WERI-Rb-1 (cell line): Measurements from ENCODE around the gene DES.
"Not testable (repeated sequence)": the region's sequence is repeated elsewhere in the genome, so short reads cannot be mapped to it uniquely, and the experiment has no call there.

Experiments used
- DNase-seq: peaks from one replicate; pipeline ENCODE4 v3.0.0-alpha.2; 2020
- H3K27ac ChIP-seq: fragments of 250-450 bp; sonication (Bioruptor Pico); 2 replicates; pipeline ENCODE4 v1.5.1; 2020; ENCODE audit warnings: mild to moderate bottlenecking, moderate library complexity
- H3K27me3 ChIP-seq: fragments of 250-450 bp; sonication (Bioruptor Pico); 2 replicates; pipeline ENCODE4 v1.5.1; 2021; ENCODE audit warnings: mild to moderate bottlenecking, low read depth, moderate library complexity; ENCODE audit not compliant: insufficient read depth, severe bottlenecking
- H3K36me3 ChIP-seq: fragments of 250-450 bp; sonication (Bioruptor Pico); 2 replicates; pipeline ENCODE4 v1.5.1; 2020; ENCODE audit warnings: mild to moderate bottlenecking, moderate library complexity
- H3K4me3 ChIP-seq: 2 replicates; pipeline ENCODE4 v1.5.1; 2011; ENCODE audit warnings: low read depth, mild to moderate bottlenecking, control low read depth, low read length
- H3K9me3 ChIP-seq: fragments of 250-450 bp; sonication (Bioruptor Pico); 2 replicates; pipeline ENCODE4 v1.5.1; 2021; ENCODE audit warnings: mild to moderate bottlenecking, moderate library complexity; ENCODE audit not compliant: severe bottlenecking
- CTCF ChIP-seq: IDR thresholded peaks from 2 replicates; pipeline ENCODE4 v1.5.1; 2011; ENCODE audit warnings: low read depth, mild to moderate bottlenecking, control low read depth, inconsistent platforms, low read length

The DES gene

GRCh38 chr2:219387306-219388120 is 30.7 kb upstream of the DES start, which contains the start of gene DNPEP:
DNPEP (minus strand) TSS chr2:219387912; CDS start chr2:219387794, 118 bp downstream.
- DNase-seq: peak; percentile 91
- peaks cover 34% of the 10 kb centered on the region for H3K36me3 ChIP-seq
- H3K4me3 ChIP-seq: peak within 1 kb of the TSS; percentile 69
- no peaks in the 10 kb centered on the region for H3K27me3 ChIP-seq
- H3K27ac ChIP-seq: peak within 1 kb of the TSS; percentile 85
- peaks cover 6% of the 10 kb centered on the region for H3K9me3 ChIP-seq
- no peak for TF ChIP-seq CTCF

- peaks cover 34% of the 10 kb centered on the region for H3K36me3 ChIP-seq
- peak; percentile 53 for TF ChIP-seq CTCF
- peaks cover 6% of the 10 kb centered on the region for H3K9me3 ChIP-seq
- H3K4me3 ChIP-seq: peak overlapping the region; percentile 43
- H3K27me3 ChIP-seq: no peaks in the 10 kb centered on the region
- DNase-seq: peak; percentile 98
- peak overlapping the region; percentile 49 for H3K27ac ChIP-seq
These were observed 29.9 kb upstream of the DES start for GRCh38 chr2:219388121-219388906.

GRCh38 chr2:219388907-219389156 is 29.3 kb upstream of the DES start:
- Histone ChIP-seq H3K9me3 (peaks cover 6% of the 10 kb centered on the region), H3K27me3 (no peaks in the 10 kb centered on the region), H3K27ac (peak overlapping the region; percentile 49), H3K36me3 (peaks cover 30% of the 10 kb centered on the region), H3K4me3 (peak overlapping the region; percentile 43)
- TF ChIP-seq CTCF: no peak
- DNase-seq: no peak

GRCh38 chr2:219392754-219393153 is 25.4 kb upstream of the DES start:
- Histone ChIP-seq H3K4me3 (no peak overlapping the region), H3K27ac (no peak overlapping the region), H3K27me3 (no peaks in the 10 kb centered on the region), H3K36me3 (no peaks in the 10 kb centered on the region), H3K9me3 (peaks cover 6% of the 10 kb centered on the region)
- TF ChIP-seq CTCF: no peak
- no peak for DNase-seq

- H3K27me3 ChIP-seq, H3K27ac ChIP-seq, DNase-seq, H3K4me3 ChIP-seq, H3K36me3 ChIP-seq, H3K9me3 ChIP-seq: not testable (repeated sequence)
These were observed 23.1 kb upstream of the DES start for GRCh38 chr2:219395056-219395455.

GRCh38 chr2:219395609-219396008 is 22.6 kb upstream of the DES start:
- DNase-seq: no peak
- TF ChIP-seq CTCF: no peak
- H3K27me3 ChIP-seq: no peaks in the 10 kb centered on the region

More at GRCh38 chr2:219395609-219396008, 22.6 kb upstream of the DES start:
- Histone ChIP-seq H3K4me3 (no peak overlapping the region), H3K36me3 (no peaks in the 10 kb centered on the region), H3K9me3 (peaks cover 6% of the 10 kb centered on the region), H3K27ac (no peak overlapping the region)
